WI38 (cell line): ENCODE data around the gene MCC.

Experiments used
- H3K4me3 ChIP-seq: 2 replicates; pipeline ENCODE4 v1.5.1; 2011; ENCODE audit warnings: low read depth, mild to moderate bottlenecking, control low read depth, low read length
- CTCF ChIP-seq: IDR thresholded peaks from 2 replicates; pipeline ENCODE4 v1.5.1; 2012; ENCODE audit warnings: low read depth, mild to moderate bottlenecking, control low read depth, low read length

MCC gene

GRCh38 chr5:113356487-113356886 lies 131.8 kb downstream of the MCC start:
- no peak overlapping the region for H3K4me3 ChIP-seq
- TF ChIP-seq CTCF = no peak

GRCh38 chr5:113354055-113354454 lies 134.2 kb downstream of the MCC start:
- no peak for TF ChIP-seq CTCF
- H3K4me3 ChIP-seq = no peak overlapping the region

- TF ChIP-seq CTCF = no peak
- no peak overlapping the region for H3K4me3 ChIP-seq
These were observed 140.7 kb downstream of the MCC start for GRCh38 chr5:113347572-113347971.

- no peak for TF ChIP-seq CTCF
- no peak overlapping the region for H3K4me3 ChIP-seq
These were observed 143.0 kb downstream of the MCC start for GRCh38 chr5:113344973-113345940.

- no peak overlapping the region for H3K4me3 ChIP-seq
- TF ChIP-seq CTCF = no peak
These were observed 144.9 kb downstream of the MCC start for GRCh38 chr5:113343343-113343742.

GRCh38 chr5:113340537-113340936 lies 147.7 kb downstream of the MCC start:
- TF ChIP-seq CTCF = no peak
- H3K4me3 ChIP-seq = no peak overlapping the region

- TF ChIP-seq CTCF = no peak
- no peak overlapping the region for H3K4me3 ChIP-seq
These were observed 149.6 kb downstream of the MCC start for GRCh38 chr5:113338628-113339027.
